ENCODE data around the gene ZBTB2. TPM values are rescaled to one million over a fixed set of nuclear protein-coding genes. Genes with fewer than 3 reads are reported as not detected.
A peak's percentile ranks its signal among the peaks of the same experiment; 100 is the strongest.

The ZBTB2 gene
- total RNA-seq, 1 experiment from 2014 or later = 20.3 TPM

GRCh38 chr6:151326116-151326825 lies 65.1 kb downstream of the ZBTB2 start:
- Histone ChIP-seq H3K9me2 (replicated peaks; ENCODE audit: low read length) (no peaks in the 10 kb centered on the region), H3K9me3 (ENCODE audit: low read length) (no peaks in the 10 kb centered on the region), H3K36me3 (ENCODE audit: low read depth, low read length) (no peaks in the 10 kb centered on the region), H3K4me2 (ENCODE audit: low read length) (peak overlapping the region; percentile 80), H3K4me3 (ENCODE audit: low read length) (peak overlapping the region; percentile 89), H3K79me2 (ENCODE audit: low read length) (peaks cover 52% of the 10 kb centered on the region), H3F3A (ENCODE audit: low read length, unreplicated experiment) (no peaks in the 10 kb centered on the region), H4K20me1 (ENCODE audit: low read length) (peaks cover 21% of the 10 kb centered on the region), H3K27me3 (ENCODE audit: low read length) (no peaks in the 10 kb centered on the region), H3K9ac (ENCODE audit: low read length) (peak overlapping the region; percentile 95), H3K4me1 (ENCODE audit: insufficient read depth, low read length) (peaks cover 27% of the 10 kb centered on the region), H3K27ac (ENCODE audit: low read length) (peak overlapping the region; percentile 87), H2AFZ (ENCODE audit: low read length) (peak overlapping the region; percentile 28; the same call in 1 of the 2 replicates)
- intact Hi-C loops (cut with micrococcal nuclease) = loop anchor here (10.0 kb wide), 1 partner anchor 81 kb away; no protein-coding TSS in a partner anchor
- DNase-seq = peak; percentile 13
- POLR2A ChIA-PET (ENCODE audit: unreplicated experiment) = interaction anchor here (0.7 kb wide), 1 partner anchor 140 kb away, joined by 15 read pairs; no protein-coding TSS in a partner anchor
- CTCF ChIA-PET = interaction anchor here (0.7 to 2.9 kb wide), 2 partner anchors 8 to 434 kb away, joined by 8 to 17 read pairs; no protein-coding TSS in a partner anchor
- no TSS peak for BruUV-seq (replicated peaks)
- no peak for TF ChIP-seq EZH2 (IDR thresholded peaks at IDR 0.05; ENCODE audit: low read length, unreplicated experiment)
- no peak for TF ChIP-seq EZH2phosphoT487 (IDR thresholded peaks at IDR 0.05; ENCODE audit: borderline replicate concordance, low read length)
- no peak for TF ChIP-seq CTCF (conservative IDR thresholded peaks at IDR 0.05; ENCODE audit: low read depth, low read length)
- ATAC-seq = peak; percentile 5; the same call in 1 of the 2 replicates

- BruUV-seq (replicated peaks) = no TSS peak
- Histone ChIP-seq H3K27me3 (ENCODE audit: low read length) (no peaks in the 10 kb centered on the region), H3F3A (ENCODE audit: low read length, unreplicated experiment) (no peaks in the 10 kb centered on the region), H3K9me3 (ENCODE audit: low read length) (no peaks in the 10 kb centered on the region), H3K9me2 (replicated peaks; ENCODE audit: low read length) (no peaks in the 10 kb centered on the region), H3K79me2 (ENCODE audit: low read length) (peaks cover 51% of the 10 kb centered on the region), H3K9ac (ENCODE audit: low read length) (peak overlapping the region; percentile 95), H3K4me1 (ENCODE audit: insufficient read depth, low read length) (peaks cover 27% of the 10 kb centered on the region), H4K20me1 (ENCODE audit: low read length) (peaks cover 20% of the 10 kb centered on the region), H3K36me3 (ENCODE audit: low read depth, low read length) (no peaks in the 10 kb centered on the region), H3K4me3 (ENCODE audit: low read length) (peak overlapping the region; percentile 89), H3K4me2 (ENCODE audit: low read length) (peak overlapping the region; percentile 80), H2AFZ (ENCODE audit: low read length) (peak overlapping the region; percentile 28), H3K27ac (ENCODE audit: low read length) (peak overlapping the region; percentile 87)
- intact Hi-C loops (cut with micrococcal nuclease) = loop anchor here (2.0 to 10.0 kb wide), 2 partner anchors 81 to 265 kb away; no protein-coding TSS in a partner anchor
- POLR2A ChIA-PET (ENCODE audit: unreplicated experiment) = interaction anchor here (0.6 to 0.7 kb wide), 7 partner anchors 116 to 507 kb away, joined by 3 to 12 read pairs (median 4); no protein-coding TSS in a partner anchor
- TF ChIP-seq EZH2phosphoT487 (IDR thresholded peaks at IDR 0.05; ENCODE audit: borderline replicate concordance, low read length) (no peak), EZH2 (IDR thresholded peaks at IDR 0.05; ENCODE audit: low read length, unreplicated experiment) (no peak), CTCF (conservative IDR thresholded peaks at IDR 0.05; ENCODE audit: low read depth, low read length) (no peak)
- CTCF ChIA-PET = interaction anchor here (0.6 to 2.9 kb wide), 6 partner anchors 10 to 509 kb away, joined by 4 to 17 read pairs (median 6); no protein-coding TSS in a partner anchor
- ATAC-seq = peak; percentile 72
- peak; percentile 68 for DNase-seq
Measured at GRCh38 chr6:151325075-151326050, 66.0 kb downstream of the ZBTB2 start.
